ENCODE results near the gene OR9I1.

GRCh38 chr11:58075781-58076180, 49.5 kb downstream of the OR9I1 start:
- no peak for TF ChIP-seq CTCF (conservative IDR thresholded peaks at IDR 0.05 in 1 of 2, IDR thresholded peaks at IDR 0.05 in 1 of 2; ENCODE audit: extremely low read depth in 1 of 2, insufficient read depth in 1 of 2, low read depth in 1 of 2, low read length in 2 of 2)
- TF ChIP-seq EZH2 (IDR thresholded peaks at IDR 0.05; ENCODE audit: borderline replicate concordance, low read length): no peak
